ENCODE data around the gene MTCL1. TPM values are rescaled to one million over a fixed set of nuclear protein-coding genes. Genes with fewer than 3 reads are reported as not detected.

Gene MTCL1
- total and polyA plus RNA-seq, 9 of the 15 experiments (the other 6 are each of a cell fraction or from before 2014, with no cell fraction given) = 0.21 to 7.4 (median 3.7) TPM

GRCh38 chr18:8704361-8705237 is 757 bp upstream of the MTCL1 start (continued):
- TF ChIP-seq PBX2 (CRISPR knock-in tag; IDR thresholded peaks at IDR 0.05; ENCODE audit: low read depth) (no peak), PBX2 (tag; conservative IDR thresholded peaks at IDR 0.05; ENCODE audit: low read depth) (no peak), NKRF (IDR thresholded peaks at IDR 0.05; ENCODE audit: borderline replicate concordance) (peak; percentile 35; the same call in 1 of the 2 replicates), FOXA3 (CRISPR knock-in tag; conservative IDR thresholded peaks at IDR 0.05 in 1 of 2, IDR thresholded peaks at IDR 0.05 in 1 of 2) (no peak), POLR2B (IDR thresholded peaks at IDR 0.05; ENCODE audit: low read depth, partially characterized antibody) (peak; percentile 69), ZNF551 (CRISPR knock-in tag; IDR thresholded peaks at IDR 0.05) (no peak), BCL6 (CRISPR knock-in tag; IDR thresholded peaks at IDR 0.05) (no peak), E4F1 (CRISPR knock-in tag; IDR thresholded peaks at IDR 0.05; ENCODE audit: borderline replicate concordance) (no peak), SUPT5H (IDR thresholded peaks at IDR 0.05) (peak; percentile 70)

Measured in K562 (cell line).